Neuron (in vitro differentiated cells): Measurements from ENCODE around the gene C11orf24.
"Not testable (repeated sequence)": the region's sequence is repeated elsewhere in the genome, so short reads cannot be mapped to it uniquely, and the experiment has no call there.

Experiments
- H2AFZ ChIP-seq: one replicate; pipeline ENCODE4 v1.6.1; 2013; ENCODE audit warnings: low read depth, mild to moderate bottlenecking, inconsistent platforms, low read length, moderate library complexity
- H3K27me3 ChIP-seq: one replicate; pipeline ENCODE4 v1.6.1; 2013; ENCODE audit warnings: low read length; ENCODE audit not compliant: insufficient read depth
- H3K36me3 ChIP-seq: one replicate; pipeline ENCODE4 v1.6.1; 2013; ENCODE audit warnings: low read length; ENCODE audit not compliant: insufficient read depth
- H3K4me1 ChIP-seq: one replicate; pipeline ENCODE4 v1.6.1; 2013; ENCODE audit warnings: low read length; ENCODE audit not compliant: insufficient read depth
- H3K4me3 ChIP-seq: 2 replicates; pipeline ENCODE4 v1.5.1; 2013; ENCODE audit warnings: mild to moderate bottlenecking, low read length, moderate library complexity
- H3K9me3 ChIP-seq: one replicate; pipeline ENCODE4 v1.6.1; 2013; ENCODE audit warnings: low read length

C11orf24 gene

DNA sequence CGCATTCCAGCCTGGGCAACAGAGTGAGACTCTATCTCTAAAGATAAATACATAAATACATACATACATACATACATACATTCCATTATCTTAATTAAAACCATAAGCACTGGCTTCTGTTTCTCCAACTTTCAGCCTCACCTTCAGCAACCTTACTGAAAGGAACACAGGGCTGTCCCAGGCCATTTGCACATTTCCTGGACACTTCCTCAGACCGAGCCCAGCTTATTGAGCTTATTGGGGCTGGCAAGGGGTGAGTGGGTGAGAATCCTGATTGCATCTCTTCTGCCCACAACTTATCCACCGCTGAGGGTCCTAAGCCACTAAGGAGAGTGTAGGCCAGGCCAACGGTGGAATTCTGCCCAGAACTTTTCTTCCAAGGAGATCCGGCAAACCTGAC, 24.2 kb upstream of the C11orf24 start:
- H3K9me3 ChIP-seq = no peaks in the 10 kb centered on the region
- no peaks in the 10 kb centered on the region for H3K4me1 ChIP-seq
- H3K4me3 ChIP-seq = no peak overlapping the region
- H3K27me3 ChIP-seq = peaks cover 9% of the 10 kb centered on the region
- H3K36me3 ChIP-seq = no peaks in the 10 kb centered on the region
- H2AFZ ChIP-seq = no peak overlapping the region

- Histone ChIP-seq H3K36me3 (no peaks in the 10 kb centered on the region), H3K4me3 (no peak overlapping the region), H3K9me3 (no peaks in the 10 kb centered on the region), H3K4me1 (no peaks in the 10 kb centered on the region), H3K27me3 (peaks cover 9% of the 10 kb centered on the region), H2AFZ (no peak overlapping the region)
These were observed 23.5 kb upstream of the C11orf24 start for GRCh38 chr11:68295271-68295670.

DNA sequence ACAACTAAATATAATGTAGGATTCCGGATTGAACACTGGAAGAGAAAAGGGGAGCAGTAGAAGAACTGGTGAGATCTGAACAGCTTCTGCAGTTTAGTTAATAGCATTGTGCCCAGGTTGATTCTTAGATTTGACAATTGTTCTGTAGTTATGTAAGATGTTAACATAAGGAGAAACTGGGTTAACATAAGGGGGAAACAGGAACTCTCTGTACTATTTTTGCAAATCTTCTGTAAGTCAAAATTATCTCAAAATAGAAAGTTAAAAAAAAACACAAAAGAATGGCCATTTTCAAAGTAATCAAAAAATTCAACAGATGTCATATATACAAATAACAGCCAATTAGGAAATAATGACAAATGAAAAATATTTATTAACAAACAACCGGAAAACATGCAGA, 21.9 kb upstream of the C11orf24 start:
- Histone ChIP-seq H2AFZ (no peak overlapping the region), H3K4me1 (no peaks in the 10 kb centered on the region), H3K36me3 (no peaks in the 10 kb centered on the region), H3K9me3 (peaks cover 5% of the 10 kb centered on the region), H3K4me3 (no peak overlapping the region), H3K27me3 (peaks cover 9% of the 10 kb centered on the region)

- Histone ChIP-seq H3K9me3 (peaks cover 5% of the 10 kb centered on the region), H2AFZ (no peak overlapping the region), H3K4me3 (no peak overlapping the region), H3K4me1 (no peaks in the 10 kb centered on the region), H3K27me3 (no peaks in the 10 kb centered on the region), H3K36me3 (no peaks in the 10 kb centered on the region)
These were observed 17.7 kb upstream of the C11orf24 start for GRCh38 chr11:68289456-68289855.

- Histone ChIP-seq H3K4me3 (no peak overlapping the region), H2AFZ (no peak overlapping the region), H3K4me1 (no peaks in the 10 kb centered on the region), H3K9me3 (peaks cover 5% of the 10 kb centered on the region), H3K27me3 (no peaks in the 10 kb centered on the region), H3K36me3 (no peaks in the 10 kb centered on the region)
These were observed 15.6 kb upstream of the C11orf24 start for GRCh38 chr11:68287419-68287818.

DNA sequence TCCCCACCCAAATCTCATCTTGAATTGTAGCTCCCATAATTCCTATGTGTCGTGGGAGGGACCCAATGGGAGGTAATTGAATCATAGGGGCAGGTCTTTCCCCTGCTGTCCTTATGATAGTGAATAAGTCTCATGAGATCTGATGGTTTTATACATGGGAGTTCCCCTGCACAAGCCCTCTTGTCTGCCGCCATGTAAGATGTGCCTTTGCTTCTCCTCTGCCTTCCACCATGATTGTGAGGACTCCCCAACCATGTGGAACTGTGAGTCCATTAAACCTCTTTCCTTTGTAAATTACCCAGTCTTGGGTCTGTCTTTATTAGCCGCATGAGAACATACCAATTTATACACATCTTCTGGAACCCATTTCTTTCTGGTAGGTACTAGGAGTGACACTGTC, 12.8 kb upstream of the C11orf24 start:
- H2AFZ ChIP-seq, H3K27me3 ChIP-seq, H3K4me3 ChIP-seq, H3K9me3 ChIP-seq, H3K36me3 ChIP-seq, H3K4me1 ChIP-seq: not testable (repeated sequence)

DNA sequence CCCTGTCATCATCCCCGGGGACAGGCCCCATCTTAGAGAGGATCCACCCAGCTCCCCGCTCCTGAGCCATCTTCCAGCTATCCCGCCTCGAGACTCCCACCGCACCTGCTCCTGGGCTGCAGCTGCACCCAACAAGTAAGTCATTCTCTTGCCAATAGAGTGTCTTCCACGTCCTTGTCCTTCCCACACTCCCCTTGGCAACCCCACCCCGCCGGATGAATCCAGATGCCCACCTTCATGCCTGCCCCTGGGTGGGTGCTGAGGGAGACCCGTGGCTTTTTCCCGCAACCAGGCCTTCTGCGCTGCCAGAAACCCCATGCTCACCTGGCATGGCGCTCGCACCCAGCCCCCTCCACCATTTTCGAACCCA, 11.1 kb upstream of the C11orf24 start:
- Histone ChIP-seq H3K36me3 (no peaks in the 10 kb centered on the region), H3K4me3 (no peak overlapping the region), H3K4me1 (no peaks in the 10 kb centered on the region), H3K9me3 (no peaks in the 10 kb centered on the region), H2AFZ (no peak overlapping the region), H3K27me3 (no peaks in the 10 kb centered on the region)

DNA sequence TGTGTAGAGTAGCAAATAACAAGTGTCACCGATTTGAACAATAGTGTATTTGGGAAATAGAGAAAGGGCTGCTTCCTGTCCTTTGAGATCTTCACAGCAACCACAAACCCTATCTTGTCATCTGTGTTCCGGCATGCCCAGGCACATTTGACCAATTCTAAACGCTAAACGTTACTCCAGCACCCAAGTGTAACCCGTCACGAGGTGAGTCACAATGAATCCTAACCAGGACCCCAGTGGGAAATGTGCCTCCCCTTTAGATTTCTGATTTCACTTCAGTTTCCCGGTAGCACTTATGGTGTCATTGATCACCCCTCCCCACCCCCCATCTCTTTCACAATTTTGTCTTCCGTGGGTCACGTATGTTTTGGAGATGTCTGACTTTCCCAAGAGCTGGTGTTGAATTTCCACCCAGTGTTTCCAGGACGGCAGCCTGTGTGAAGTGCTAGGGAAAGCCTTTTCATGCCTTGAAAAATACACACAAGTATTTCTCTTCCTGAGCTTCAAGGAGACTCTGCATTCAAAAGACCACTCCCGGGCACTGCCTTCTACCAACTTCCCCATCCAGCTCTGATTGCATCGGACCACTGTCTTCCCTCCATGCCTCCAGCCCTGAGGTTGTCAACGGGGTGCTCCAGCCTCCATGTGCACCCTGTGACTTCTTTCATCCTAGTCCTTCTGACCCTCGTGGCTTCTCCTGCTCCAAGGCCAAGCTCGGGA, 10.5 kb upstream of the C11orf24 start:
- Histone ChIP-seq H3K36me3 (no peaks in the 10 kb centered on the region), H3K4me3 (no peak overlapping the region), H3K4me1 (no peaks in the 10 kb centered on the region), H2AFZ (peak overlapping the region; percentile 2), H3K9me3 (no peaks in the 10 kb centered on the region), H3K27me3 (no peaks in the 10 kb centered on the region)

DNA sequence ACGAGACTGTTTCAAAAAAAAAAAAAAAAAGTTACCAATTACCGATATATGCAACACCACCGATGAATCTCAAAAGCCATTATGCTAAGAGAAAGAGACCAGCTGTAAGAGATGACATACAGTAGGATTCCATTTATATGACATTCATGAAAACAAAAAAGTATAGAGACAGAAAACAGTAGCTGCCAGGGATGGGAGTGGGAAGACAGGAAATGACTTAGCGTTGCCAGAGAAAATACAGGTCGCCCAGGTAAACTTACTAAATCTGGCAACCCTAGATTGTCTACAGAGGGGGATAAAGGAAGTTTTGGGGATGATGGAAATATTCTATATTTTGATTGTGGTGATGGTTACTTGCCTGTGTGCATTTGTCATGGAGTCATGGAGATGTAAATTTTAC, 7.9 kb upstream of the C11orf24 start:
- Histone ChIP-seq H3K9me3 (no peaks in the 10 kb centered on the region), H3K4me1 (no peaks in the 10 kb centered on the region), H3K4me3 (no peak overlapping the region), H3K36me3 (no peaks in the 10 kb centered on the region), H2AFZ (no peak overlapping the region), H3K27me3 (no peaks in the 10 kb centered on the region)

- H3K4me3 ChIP-seq = no peak overlapping the region
- no peaks in the 10 kb centered on the region for H3K27me3 ChIP-seq
- peaks cover 3% of the 10 kb centered on the region for H3K4me1 ChIP-seq
- no peak overlapping the region for H2AFZ ChIP-seq
- no peaks in the 10 kb centered on the region for H3K36me3 ChIP-seq
- H3K9me3 ChIP-seq = no peaks in the 10 kb centered on the region
These were observed 5.1 kb upstream of the C11orf24 start for GRCh38 chr11:68276861-68277260.

GRCh38 chr11:68275721-68276507, 4.1 kb upstream of the C11orf24 start:
- Histone ChIP-seq H3K9me3 (no peaks in the 10 kb centered on the region), H3K4me3 (no peak overlapping the region), H3K36me3 (no peaks in the 10 kb centered on the region), H3K27me3 (no peaks in the 10 kb centered on the region), H2AFZ (no peak overlapping the region), H3K4me1 (peaks cover 3% of the 10 kb centered on the region)

DNA sequence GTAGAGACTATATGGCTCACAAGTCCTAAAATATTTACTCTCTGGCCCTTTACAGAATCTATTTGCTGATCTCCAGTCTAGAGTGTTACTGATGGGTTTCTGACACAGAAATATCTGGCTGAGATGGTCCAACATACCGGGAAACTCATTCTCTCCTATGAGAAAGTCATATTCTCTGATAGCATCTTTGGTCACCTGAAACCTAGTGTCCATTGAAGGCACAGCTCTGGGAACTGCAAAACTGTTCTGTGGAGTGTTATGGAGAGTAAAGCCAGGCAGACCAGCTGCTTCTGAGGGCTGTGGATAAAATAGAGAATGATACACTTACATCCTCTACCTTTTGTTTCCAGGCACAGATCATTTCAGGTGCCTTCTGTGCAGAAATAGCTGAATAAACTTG, 2.5 kb upstream of the C11orf24 start:
- H2AFZ ChIP-seq = no peak overlapping the region
- no peaks in the 10 kb centered on the region for H3K27me3 ChIP-seq
- H3K9me3 ChIP-seq = no peaks in the 10 kb centered on the region
- H3K4me1 ChIP-seq = peaks cover 14% of the 10 kb centered on the region
- H3K4me3 ChIP-seq = no peak overlapping the region
- H3K36me3 ChIP-seq = no peaks in the 10 kb centered on the region

GRCh38 chr11:68273026-68273738, 1.4 kb upstream of the C11orf24 start:
- no peaks in the 10 kb centered on the region for H3K9me3 ChIP-seq
- H3K27me3 ChIP-seq = no peaks in the 10 kb centered on the region
- H2AFZ ChIP-seq = no peak overlapping the region
- H3K4me3 ChIP-seq = peak overlapping the region; percentile 68
- no peaks in the 10 kb centered on the region for H3K36me3 ChIP-seq
- H3K4me1 ChIP-seq = peaks cover 14% of the 10 kb centered on the region
